Measurements from ENCODE around the gene PEX11A. TPM values are rescaled to one million over a fixed set of nuclear protein-coding genes. Genes with fewer than 3 reads are reported as not detected.

Gene PEX11A
- total and polyA plus RNA-seq, 2 of the 8 experiments (the other 6 are each of a cell fraction or from before 2014, with no cell fraction given): 2.9 to 3.0 TPM

- Histone ChIP-seq H3K27me3 (replicated peaks in 1 of 4; ENCODE audit: control insufficient read depth in 3 of 4, extremely low read depth in 1 of 4, insufficient read depth in 3 of 4, low read length in 3 of 4) (peaks cover 0 to 2% (median under 1%) of the 10 kb centered on the region in 4 experiments; a peak in 5 of 7 replicates), H2AFZ (ENCODE audit: low read length) (no peak overlapping the region), H4K20me1 (replicated peaks in 1 of 2; ENCODE audit: control insufficient read depth in 1 of 2, insufficient read depth in 2 of 2, low read length in 2 of 2) (no peaks in the 10 kb centered on the region), H3K4me2 (ENCODE audit: insufficient read depth in 1 of 2, low read depth in 2 of 2, low read length in 2 of 2) (no peak overlapping the region), H3K4ac (replicated peaks; ENCODE audit: insufficient read length, low read depth, low read length) (no peak overlapping the region), H3K79me1 (ENCODE audit: low read depth, low read length) (no peaks in the 10 kb centered on the region), H4K91ac (replicated peaks; ENCODE audit: insufficient read length, low read length) (no peak overlapping the region), H3K14ac (ENCODE audit: insufficient read length) (no peak overlapping the region), H3K27ac (ENCODE audit: low read depth, low read length) (no peak overlapping the region), H3K56ac (replicated peaks; ENCODE audit: insufficient read length, low read depth, low read length) (no peak overlapping the region), H3K4me1 (replicated peaks in 1 of 4; ENCODE audit: control insufficient read depth in 3 of 4, insufficient read depth in 4 of 4, low read length in 3 of 4) (no peaks in the 10 kb centered on the region), H3K36me3 (ENCODE audit: control insufficient read depth in 2 of 4, insufficient read depth in 4 of 4, low read length in 3 of 4) (no peaks in the 10 kb centered on the region), H3K18ac (ENCODE audit: extremely low read depth, low read length) (no peak overlapping the region), H3K23me2 (ENCODE audit: low read depth, low read length) (no peaks in the 10 kb centered on the region), H2AK5ac (ENCODE audit: low read depth, low read length) (no peak overlapping the region), H3K23ac (ENCODE audit: insufficient read length) (no peak overlapping the region), H2BK12ac (ENCODE audit: low read depth, low read length) (no peak overlapping the region), H3K9ac (replicated peaks in 1 of 4; ENCODE audit: extremely low read depth in 1 of 4, low read depth in 3 of 4, low read length in 3 of 4) (no peak overlapping the region), H4K8ac (ENCODE audit: extremely low read depth, insufficient read depth, low read length) (no peak overlapping the region), H2BK120ac (replicated peaks; ENCODE audit: low read depth, low read length) (no peak overlapping the region), H2BK20ac (ENCODE audit: low read length) (no peak overlapping the region), H2BK5ac (ENCODE audit: low read depth, low read length) (no peak overlapping the region), H3K9me3 (ENCODE audit: insufficient read depth in 2 of 2, low read depth in 1 of 2, low read length in 1 of 2) (no peaks in the 10 kb centered on the region), H4K5ac (ENCODE audit: insufficient read length, low read depth, low read length) (no peak overlapping the region), H3K79me2 (ENCODE audit: control insufficient read depth in 1 of 2, insufficient read depth in 2 of 2, low read length in 2 of 2) (no peaks in the 10 kb centered on the region), H3K4me3 (ENCODE audit: extremely low read depth in 1 of 4, insufficient read depth in 2 of 4, low read depth in 3 of 4, low read length in 4 of 4) (no peak overlapping the region), H2BK15ac (ENCODE audit: low read length) (no peak overlapping the region)
- CTCF ChIA-PET (ENCODE audit: partially characterized antibody): interaction anchor here (0.5 to 2.7 kb wide), 24 partner anchors 8 to 488 kb away, joined by 3 to 30 read pairs (median 4); no protein-coding TSS in a partner anchor
- POLR2A ChIA-PET (ENCODE audit: partially characterized antibody): interaction anchor here (1.8 kb wide), 1 partner anchor 148 kb away, joined by 4 read pairs; no protein-coding TSS in a partner anchor
- peak; percentile 62 to 73 for DNase-seq (ENCODE audit: low read depth in 1 of 2, low spot score in 2 of 2)
- 14% methylated on average over 8 of the region's 8 CpGs; no CpG with 5 or more reads in 1 of the 2 experiments for WGBS, 2 experiments (ENCODE audit: extremely low coverage in 1 of 2, insufficient coverage in 1 of 2, insufficient read length in 1 of 2, insufficient replicate concordance in 2 of 2, low coverage in 1 of 2, low lambda C conversion rate in 2 of 2, missing lambda C conversion rate in 1 of 2)
- peak; percentile 99 for FAIRE-seq
- TF ChIP-seq MAX (IDR thresholded peaks at IDR 0.05): no peak
- TF ChIP-seq POLR2A (IDR thresholded peaks at IDR 0.05; ENCODE audit: control extremely low read depth in 1 of 2, low read depth in 2 of 2, low read length in 2 of 2): no peak
- peak; percentile 90 for TF ChIP-seq E2F6 (IDR thresholded peaks at IDR 0.05)
- TF ChIP-seq SP2 (IDR thresholded peaks at IDR 0.05; ENCODE audit: low read length): no peak
- TF ChIP-seq RFX5 (IDR thresholded peaks at IDR 0.05; ENCODE audit: borderline replicate concordance, low read depth, low read length): 0 out of 2 replicates have a peak, but pooled peaks have one; percentile 50
Measured at GRCh38 chr15:89740137-89740536, 49.6 kb upstream of the PEX11A start.
